HCT116 (cell line): ENCODE data around the gene ZNF474.

Experiments
- CTCF ChIP-seq, 3 experiments: fragments of 200-600 bp in 1 of 3; sonication (generic) in 1 of 3; IDR thresholded peaks in 2 of 3; conservative IDR thresholded peaks in 1 of 3; 2 replicates each; pipeline ENCODE4 v1.5.1; 2012 to 2017; ENCODE audit warnings: low read depth in 2 of 3, low read length in 2 of 3, antibody characterized with exemption in 1 of 3, borderline replicate concordance in 1 of 3, control low read depth in 1 of 3, mild to moderate bottlenecking in 1 of 3, mixed read lengths in 1 of 3, mixed run types in 1 of 3, moderate library complexity in 1 of 3; ENCODE audit not compliant: insufficient read depth in 1 of 3
- ELF1 ChIP-seq: IDR thresholded peaks from 2 replicates; pipeline ENCODE4 v1.6.1; 2012; ENCODE audit warnings: low read depth, borderline replicate concordance
- EZH2 ChIP-seq: fragments of 200-600 bp; sonication (generic); IDR thresholded peaks from 2 replicates; pipeline ENCODE4 v1.6.1; 2017; ENCODE audit warnings: antibody characterized with exemption, mixed run types
- EZH2phosphoT487 ChIP-seq: fragments of 200-600 bp; IDR thresholded peaks from 2 replicates; pipeline ENCODE4 v1.6.1; 2018; ENCODE audit warnings: antibody characterized with exemption, borderline replicate concordance
- FOSL1 ChIP-seq: IDR thresholded peaks from 2 replicates; pipeline ENCODE4 v1.6.1; 2012; ENCODE audit warnings: low read depth
- POLR2A ChIP-seq: IDR thresholded peaks from 2 replicates; pipeline ENCODE4 v1.7.0; 2011; ENCODE audit warnings: borderline replicate concordance; ENCODE audit not compliant: insufficient read depth, insufficient read length; ENCODE audit errors: extremely low read depth
- POLR2AphosphoS5 ChIP-seq: IDR thresholded peaks from 2 replicates; pipeline ENCODE4 v1.6.1; 2011; ENCODE audit warnings: mild to moderate bottlenecking, low read depth, low read length, moderate library complexity
- RAD21 ChIP-seq: IDR thresholded peaks from 2 replicates; pipeline ENCODE4 v1.6.1; 2012; ENCODE audit warnings: low read depth, mild to moderate bottlenecking
- REST ChIP-seq: IDR thresholded peaks from 2 replicates; pipeline ENCODE4 v1.6.1; 2012; ENCODE audit warnings: low read depth
- YY1 ChIP-seq: IDR thresholded peaks from 2 replicates; pipeline ENCODE4 v1.6.1; 2011; ENCODE audit warnings: low read length, low read depth, moderate library complexity, mild to moderate bottlenecking; ENCODE audit not compliant: insufficient replicate concordance; ENCODE audit errors: extremely low read depth

GRCh38 chr5:122183098-122183787 lies 53.9 kb downstream of the ZNF474 start:
- TF ChIP-seq POLR2AphosphoS5 (no peak), CTCF (IDR thresholded peaks at IDR 0.05 in 2 of 3, conservative IDR thresholded peaks at IDR 0.05 in 1 of 3; ENCODE audit: borderline replicate concordance in 1 of 3, insufficient read depth in 1 of 3, low read depth in 2 of 3, low read length in 2 of 3) (no peak), RAD21 (no peak), ELF1 (no peak), REST (no peak), EZH2phosphoT487 (no peak), POLR2A (no peak), FOSL1 (no peak), YY1 (no peak), EZH2 (no peak)
